ENCODE measurements around the gene PPIB. TPM values are rescaled to one million over a fixed set of nuclear protein-coding genes. Genes with fewer than 3 reads are reported as not detected.

Gene PPIB
- total and polyA plus RNA-seq, 2 experiments from 2014 or later, result 1,188 to 1,748 TPM

- no peaks in the 10 kb centered on the region for H3K4me1 ChIP-seq (ENCODE audit: insufficient read depth)
- no peak overlapping the region for H3K4me3 ChIP-seq
- TF ChIP-seq EZH2phosphoT487 (IDR thresholded peaks at IDR 0.05; ENCODE audit: insufficient read depth, low read depth) (no peak), EZH2 (IDR thresholded peaks at IDR 0.05; ENCODE audit: insufficient read depth, poor library complexity, severe bottlenecking) (no peak)
- no peaks in the 10 kb centered on the region for H3K9me2 ChIP-seq (ENCODE audit: insufficient read depth)
- no peak overlapping the region for H3K27ac ChIP-seq
- no peaks in the 10 kb centered on the region for H3K9me3 ChIP-seq (ENCODE audit: low read depth)
- DNase-seq, result no peak
- H3K27me3 ChIP-seq (replicated peaks; ENCODE audit: insufficient read depth), result no peaks in the 10 kb centered on the region
- peaks cover 71% of the 10 kb centered on the region for H3K36me3 ChIP-seq (ENCODE audit: low read depth)
- in situ Hi-C loops (cut with MboI), result no loop called here
- no peak overlapping the region for H2AFZ ChIP-seq
- H3K4me2 ChIP-seq (ENCODE audit: unreplicated experiment), result no peak overlapping the region
- no peaks in the 10 kb centered on the region for H3F3A ChIP-seq (ENCODE audit: insufficient read depth)
- H3K79me2 ChIP-seq (ENCODE audit: insufficient read depth), result no peaks in the 10 kb centered on the region
- no peaks in the 10 kb centered on the region for H4K20me1 ChIP-seq (ENCODE audit: insufficient read depth)
- WGBS, 2 experiments (ENCODE audit: low coverage in 1 of 2, low lambda C conversion rate in 2 of 2, missing lambda C conversion rate in 2 of 2), result 80 to 86% methylated on average over 6 of the region's 6 CpGs
- no peak overlapping the region for H3K9ac ChIP-seq
Observed at GRCh38 chr15:64127521-64128270, 35.1 kb downstream of the PPIB start.

GRCh38 chr15:64125978-64126377 lies 36.8 kb downstream of the PPIB start:
- Histone ChIP-seq H4K20me1 (ENCODE audit: insufficient read depth) (no peaks in the 10 kb centered on the region), H3K79me2 (ENCODE audit: insufficient read depth) (no peaks in the 10 kb centered on the region), H3K9me3 (ENCODE audit: low read depth) (no peaks in the 10 kb centered on the region), H3K4me3 (no peak overlapping the region), H3K4me2 (ENCODE audit: unreplicated experiment) (no peak overlapping the region), H2AFZ (no peak overlapping the region), H3K9ac (no peak overlapping the region), H3F3A (ENCODE audit: insufficient read depth) (no peaks in the 10 kb centered on the region), H3K4me1 (ENCODE audit: insufficient read depth) (no peaks in the 10 kb centered on the region), H3K27ac (no peak overlapping the region), H3K9me2 (ENCODE audit: insufficient read depth) (no peaks in the 10 kb centered on the region), H3K36me3 (ENCODE audit: low read depth) (peaks cover 70% of the 10 kb centered on the region), H3K27me3 (replicated peaks; ENCODE audit: insufficient read depth) (no peaks in the 10 kb centered on the region)
- in situ Hi-C loops (cut with MboI), result no loop called here
- DNase-seq, result no peak
- TF ChIP-seq EZH2phosphoT487 (IDR thresholded peaks at IDR 0.05; ENCODE audit: insufficient read depth, low read depth) (no peak), EZH2 (IDR thresholded peaks at IDR 0.05; ENCODE audit: insufficient read depth, poor library complexity, severe bottlenecking) (no peak)
- WGBS, 2 experiments (ENCODE audit: low coverage in 1 of 2, low lambda C conversion rate in 2 of 2, missing lambda C conversion rate in 2 of 2), result 65 to 67% methylated on average over 3 of the region's 3 CpGs

GRCh38 chr15:64122936-64123351 lies 39.9 kb downstream of the PPIB start:
- TF ChIP-seq EZH2phosphoT487 (IDR thresholded peaks at IDR 0.05; ENCODE audit: insufficient read depth, low read depth) (no peak), EZH2 (IDR thresholded peaks at IDR 0.05; ENCODE audit: insufficient read depth, poor library complexity, severe bottlenecking) (no peak)
- Histone ChIP-seq H3K79me2 (ENCODE audit: insufficient read depth) (0 out of 2 replicates have a peak, but pooled peaks cover 12% of the 10 kb centered on the region), H3K27me3 (replicated peaks; ENCODE audit: insufficient read depth) (no peaks in the 10 kb centered on the region), H2AFZ (no peak overlapping the region), H3K27ac (no peak overlapping the region), H3K9ac (no peak overlapping the region), H3F3A (ENCODE audit: insufficient read depth) (no peaks in the 10 kb centered on the region), H3K9me2 (ENCODE audit: insufficient read depth) (no peaks in the 10 kb centered on the region), H3K9me3 (ENCODE audit: low read depth) (no peaks in the 10 kb centered on the region), H3K4me3 (no peak overlapping the region), H4K20me1 (ENCODE audit: insufficient read depth) (no peaks in the 10 kb centered on the region), H3K36me3 (ENCODE audit: low read depth) (peaks cover 66% of the 10 kb centered on the region), H3K4me1 (ENCODE audit: insufficient read depth) (no peaks in the 10 kb centered on the region), H3K4me2 (ENCODE audit: unreplicated experiment) (no peak overlapping the region)
- in situ Hi-C loops (cut with MboI), result no loop called here
- no peak for DNase-seq
- 100% methylated on average over 3 of the region's 3 CpGs for WGBS, 2 experiments (ENCODE audit: low coverage in 1 of 2, low lambda C conversion rate in 2 of 2, missing lambda C conversion rate in 2 of 2)

- TF ChIP-seq EZH2phosphoT487 (IDR thresholded peaks at IDR 0.05; ENCODE audit: insufficient read depth, low read depth), result no peak
- TF ChIP-seq EZH2 (IDR thresholded peaks at IDR 0.05; ENCODE audit: insufficient read depth, poor library complexity, severe bottlenecking), result no peak
- WGBS, 2 experiments (ENCODE audit: low coverage in 1 of 2, low lambda C conversion rate in 2 of 2, missing lambda C conversion rate in 2 of 2), result 100% methylated on average over 1 of the region's 1 CpG
- H3F3A ChIP-seq (ENCODE audit: insufficient read depth), result no peaks in the 10 kb centered on the region
- H3K27ac ChIP-seq, result no peak overlapping the region
- no peak overlapping the region for H3K4me2 ChIP-seq (ENCODE audit: unreplicated experiment)
- H2AFZ ChIP-seq, result no peak overlapping the region
- no peaks in the 10 kb centered on the region for H3K9me2 ChIP-seq (ENCODE audit: insufficient read depth)
- no peaks in the 10 kb centered on the region for H4K20me1 ChIP-seq (ENCODE audit: insufficient read depth)
- H3K9me3 ChIP-seq (ENCODE audit: low read depth), result no peaks in the 10 kb centered on the region
- peaks cover 61% of the 10 kb centered on the region for H3K36me3 ChIP-seq (ENCODE audit: low read depth)
- H3K79me2 ChIP-seq (ENCODE audit: insufficient read depth), result 0 out of 2 replicates have a peak, but pooled peaks cover 14% of the 10 kb centered on the region
- H3K4me1 ChIP-seq (ENCODE audit: insufficient read depth), result no peaks in the 10 kb centered on the region
- no peaks in the 10 kb centered on the region for H3K27me3 ChIP-seq (replicated peaks; ENCODE audit: insufficient read depth)
- DNase-seq, result no peak
- no peak overlapping the region for H3K4me3 ChIP-seq
- in situ Hi-C loops (cut with MboI), result no loop called here
- H3K9ac ChIP-seq, result no peak overlapping the region
Observed at GRCh38 chr15:64122444-64122843, 40.4 kb downstream of the PPIB start.
